ENCODE results near the gene CSAG3. TPM values are rescaled to one million over a fixed set of nuclear protein-coding genes. Genes with fewer than 3 reads are reported as not detected.
"Not testable (repeated sequence)": the region's sequence is repeated elsewhere in the genome, so short reads cannot be mapped to it uniquely, and the experiment has no call there.

CSAG3 gene
- total and polyA plus RNA-seq, 9 of the 15 experiments (the other 6 are each of a cell fraction or from before 2014, with no cell fraction given) = 3.9 to 32.8 (median 17.8) TPM

- no peak for ATAC-seq
- no peak for TF ChIP-seq MTA2 (IDR thresholded peaks at IDR 0.05; ENCODE audit: low read depth)
- no peak for TF ChIP-seq NUFIP1 (IDR thresholded peaks at IDR 0.05; ENCODE audit: partially characterized antibody)
- no peak for TF ChIP-seq PHTF2 (CRISPR knock-in tag; IDR thresholded peaks at IDR 0.05)
- no peak for TF ChIP-seq ELF1 (tag; IDR thresholded peaks at IDR 0.05)
- 38% methylated on average over 1 of the region's 2 CpGs for WGBS (ENCODE audit: insufficient coverage, low coverage, missing lambda C conversion rate)
Measured at GRCh38 chrX:152735101-152735500, 23.9 kb upstream of the CSAG3 start.

GRCh38 chrX:152735860-152736511 is 23.0 kb upstream of the CSAG3 start:
- Histone ChIP-seq H3K27ac (ENCODE audit: extremely low read depth, low read depth, low read length) (no peak overlapping the region; the same call in 2 of the 3 replicates), H3K9ac (ENCODE audit: insufficient read depth in 1 of 2, low read depth in 2 of 2, low read length in 2 of 2) (peak overlapping the region in 1 of 2 experiments; percentile 45; a peak in 1 of 4 replicates), H3K4me1 (replicated peaks in 1 of 2; ENCODE audit: control insufficient read depth in 2 of 2, insufficient read depth in 2 of 2, low read length in 2 of 2) (peaks cover 0 to 5% of the 10 kb centered on the region in 2 experiments; a peak in 2 of 5 replicates), H3K27me3 (ENCODE audit: control insufficient read depth in 2 of 2, insufficient read depth in 2 of 2, low read length in 2 of 2) (no peaks in the 10 kb centered on the region), H4K20me1 (replicated peaks; ENCODE audit: control insufficient read depth, insufficient read depth, low read length) (no peaks in the 10 kb centered on the region), H3K9me3 (replicated peaks; ENCODE audit: control insufficient read depth, insufficient read depth, low read depth, low read length) (no peaks in the 10 kb centered on the region), H3K79me2 (ENCODE audit: control insufficient read depth, insufficient read depth, low read length) (peaks cover 47% of the 10 kb centered on the region), H3K36me3 (ENCODE audit: control insufficient read depth, insufficient read depth, low read length) (peaks cover 30% of the 10 kb centered on the region), H3K9me1 (ENCODE audit: control insufficient read depth, insufficient read depth, low read length) (no peaks in the 10 kb centered on the region), H2AFZ (ENCODE audit: low read depth, low read length) (no peak overlapping the region), H3K4me3 (no peak overlapping the region), H3K4me2 (ENCODE audit: insufficient read depth, low read length) (no peak overlapping the region)
- intact Hi-C loops (cut with micrococcal nuclease) = no loop called here
- ATAC-seq = no peak
- in situ Hi-C loops (cut with MboI) = no loop called here
- ChIA-PET POLR2A (no interaction called here), CTCF (ENCODE audit: low intra/inter-chr PET ratio) (no interaction called here)
- DNase-seq (ENCODE audit: extremely low read depth in 1 of 4, low spot score in 3 of 4) = no peak
- WGBS (ENCODE audit: insufficient coverage, low coverage, missing lambda C conversion rate) = 85% methylated on average over 9 of the region's 12 CpGs
- no peak for FAIRE-seq
- no TSS peak for BruUV-seq (replicated peaks)
- TF ChIP-seq ZNF586 (CRISPR knock-in tag; conservative IDR thresholded peaks at IDR 0.05) (no peak), ZNF124 (CRISPR knock-in tag; IDR thresholded peaks at IDR 0.05) (no peak), NFIX (CRISPR knock-in tag; IDR thresholded peaks at IDR 0.05; ENCODE audit: low read depth) (no peak), POLR2G (IDR thresholded peaks at IDR 0.05; ENCODE audit: low read depth, low read length) (0 out of 2 replicates have a peak, but pooled peaks have one; percentile 16)

More at GRCh38 chrX:152735101-152735500, 23.9 kb upstream of the CSAG3 start:
- ChIA-PET CTCF (ENCODE audit: low intra/inter-chr PET ratio) (no interaction called here), POLR2A (no interaction called here)
- no peaks in the 10 kb centered on the region for H3K27me3 ChIP-seq (ENCODE audit: control insufficient read depth in 2 of 2, insufficient read depth in 2 of 2, low read length in 2 of 2)
- no peak overlapping the region for H2AFZ ChIP-seq (ENCODE audit: low read depth, low read length)
- H3K4me2 ChIP-seq (ENCODE audit: insufficient read depth, low read length) = peak overlapping the region; percentile 80; the same call in 1 of the 2 replicates
- H3K27ac ChIP-seq (ENCODE audit: extremely low read depth, low read depth, low read length) = no peak overlapping the region
- 0 out of 4 replicates have a peak overlapping the region, but pooled peaks have one; percentile 0 to 89 for H3K9ac ChIP-seq (ENCODE audit: insufficient read depth in 1 of 2, low read depth in 2 of 2, low read length in 2 of 2)
- no peaks in the 10 kb centered on the region for H3K9me3 ChIP-seq (replicated peaks; ENCODE audit: control insufficient read depth, insufficient read depth, low read depth, low read length)
- H3K4me1 ChIP-seq (replicated peaks in 1 of 2; ENCODE audit: control insufficient read depth in 2 of 2, insufficient read depth in 2 of 2, low read length in 2 of 2) = peaks cover 0 to 5% of the 10 kb centered on the region in 2 experiments; a peak in 2 of 5 replicates
- in situ Hi-C loops (cut with MboI) (no loop called here), intact Hi-C loops (cut with micrococcal nuclease) (no loop called here)
- BruUV-seq (replicated peaks) = no TSS peak
- H3K36me3 ChIP-seq (ENCODE audit: control insufficient read depth, insufficient read depth, low read length) = peaks cover 30% of the 10 kb centered on the region
- H4K20me1 ChIP-seq (replicated peaks; ENCODE audit: control insufficient read depth, insufficient read depth, low read length) = no peaks in the 10 kb centered on the region
- H3K79me2 ChIP-seq (ENCODE audit: control insufficient read depth, insufficient read depth, low read length) = peaks cover 48% of the 10 kb centered on the region
- no peaks in the 10 kb centered on the region for H3K9me1 ChIP-seq (ENCODE audit: control insufficient read depth, insufficient read depth, low read length)
- peak overlapping the region; percentile 77; the same call in 1 of the 2 replicates for H3K4me3 ChIP-seq
- FAIRE-seq (no peak), DNase-seq (ENCODE audit: extremely low read depth in 1 of 4, low spot score in 3 of 4) (peak in 1 of 4 experiments; percentile 5)

- ATAC-seq; FAIRE-seq; H3K9me1 ChIP-seq (ENCODE audit: control insufficient read depth, insufficient read depth, low read length); H3K4me1 ChIP-seq (replicated peaks in 1 of 2; ENCODE audit: control insufficient read depth in 2 of 2, insufficient read depth in 2 of 2, low read length in 2 of 2); H3K9ac ChIP-seq (ENCODE audit: insufficient read depth in 1 of 2, low read depth in 2 of 2, low read length in 2 of 2); H2AFZ ChIP-seq (ENCODE audit: low read depth, low read length); intact Hi-C loops (cut with micrococcal nuclease); DNase-seq (ENCODE audit: extremely low read depth in 1 of 4, low spot score in 3 of 4); BruUV-seq (replicated peaks); H4K20me1 ChIP-seq (replicated peaks; ENCODE audit: control insufficient read depth, insufficient read depth, low read length); in situ Hi-C loops (cut with MboI); CTCF ChIA-PET (ENCODE audit: low intra/inter-chr PET ratio); POLR2A ChIA-PET; H3K27ac ChIP-seq (ENCODE audit: extremely low read depth, low read depth, low read length); H3K27me3 ChIP-seq (ENCODE audit: control insufficient read depth in 2 of 2, insufficient read depth in 2 of 2, low read length in 2 of 2); H3K4me2 ChIP-seq (ENCODE audit: insufficient read depth, low read length); H3K9me3 ChIP-seq (replicated peaks; ENCODE audit: control insufficient read depth, insufficient read depth, low read depth, low read length); H3K4me3 ChIP-seq: not testable (repeated sequence)
- Histone ChIP-seq H3K36me3 (ENCODE audit: control insufficient read depth, insufficient read depth, low read length) (peaks cover 30% of the 10 kb centered on the region), H3K79me2 (ENCODE audit: control insufficient read depth, insufficient read depth, low read length) (peaks cover 42% of the 10 kb centered on the region)
- WGBS (ENCODE audit: insufficient coverage, low coverage, missing lambda C conversion rate) = 90% methylated on average over 11 of the region's 12 CpGs
Measured at GRCh38 chrX:152736528-152736927, 22.5 kb upstream of the CSAG3 start.

Measured in K562 (cell line).